HG03280 (cell line): ENCODE measurements around the gene ECHS1.
"Not testable (repeated sequence)": the region's sequence is repeated elsewhere in the genome, so short reads cannot be mapped to it uniquely, and the experiment has no call there.

ENCODE experiments used
- ATAC-seq: cut with Tn5 transposase; IDR thresholded peaks from one replicate; pipeline ENCODE4 v1.9.1; 2021; ENCODE audit warnings: mild to moderate bottlenecking, moderate library complexity; ENCODE audit not compliant: unreplicated experiment

The ECHS1 gene

DNA sequence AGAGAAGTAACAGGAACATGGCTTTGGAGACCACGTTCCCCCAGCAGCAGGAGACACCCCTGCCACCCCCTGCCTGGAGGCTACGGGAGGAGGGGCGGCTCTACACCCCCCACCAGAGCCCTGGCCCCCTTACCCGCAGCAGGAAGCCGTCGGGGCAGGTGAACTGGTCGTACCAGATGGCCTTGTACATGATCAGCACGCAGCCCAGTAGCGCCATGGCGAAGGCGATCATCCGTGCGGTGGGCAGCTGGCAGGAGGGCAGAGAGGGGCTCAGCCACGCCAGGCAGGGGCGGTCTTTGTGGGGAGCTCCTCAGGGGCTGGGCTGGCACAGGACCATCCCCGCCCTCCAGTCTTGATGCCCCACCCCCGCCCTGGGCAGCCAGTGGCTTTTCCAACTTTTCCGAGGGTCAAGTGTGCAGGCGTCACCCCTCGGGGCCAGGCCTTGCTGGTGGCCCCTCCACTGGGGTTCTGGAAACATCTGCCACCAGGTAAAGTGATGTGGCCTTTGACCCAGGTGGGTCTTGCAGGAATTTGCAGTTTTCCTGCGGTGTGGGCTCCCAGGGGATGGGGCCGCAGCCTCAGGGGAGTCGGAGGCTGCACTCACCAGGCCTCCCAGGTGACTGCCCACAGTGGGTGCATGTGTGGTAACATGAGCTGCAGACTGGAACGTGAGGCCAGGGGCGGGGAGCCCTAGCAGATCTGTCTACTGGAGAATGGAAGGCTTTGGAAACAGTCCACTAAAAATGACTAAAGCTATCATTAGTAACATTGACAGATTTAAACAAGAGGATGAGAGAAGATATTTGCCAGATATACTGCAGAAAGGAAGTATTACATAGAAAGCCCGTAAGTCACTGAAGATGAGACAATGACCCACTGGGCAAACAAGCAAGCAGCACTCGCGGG lies 46.2 kb downstream of the ECHS1 start:
- ATAC-seq, result no peak

DNA sequence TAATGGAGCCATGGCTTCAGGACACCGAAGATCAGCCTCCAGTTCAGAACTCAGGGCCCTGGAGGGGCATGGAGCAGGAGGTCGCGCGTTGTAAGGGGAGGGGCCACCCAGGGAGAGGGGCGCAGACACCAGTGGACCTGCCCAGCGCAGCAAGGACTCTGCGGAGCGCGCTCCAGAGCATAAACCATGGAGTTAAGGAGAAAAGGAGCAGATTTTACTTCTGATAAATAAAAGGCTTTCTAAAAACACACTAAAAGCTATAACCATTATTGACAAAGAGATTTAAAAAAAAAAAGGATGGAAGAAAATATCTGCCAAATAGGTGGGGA lies 47.0 kb downstream of the ECHS1 start:
- no peak for ATAC-seq

- no peak for ATAC-seq
Measured at GRCh38 chr10:133325440-133326222, 47.5 kb downstream of the ECHS1 start.

GRCh38 chr10:133324857-133325260 lies 48.3 kb downstream of the ECHS1 start:
- ATAC-seq, result no peak

GRCh38 chr10:133324198-133324792 lies 48.9 kb downstream of the ECHS1 start:
- ATAC-seq, result peak; percentile 53

DNA sequence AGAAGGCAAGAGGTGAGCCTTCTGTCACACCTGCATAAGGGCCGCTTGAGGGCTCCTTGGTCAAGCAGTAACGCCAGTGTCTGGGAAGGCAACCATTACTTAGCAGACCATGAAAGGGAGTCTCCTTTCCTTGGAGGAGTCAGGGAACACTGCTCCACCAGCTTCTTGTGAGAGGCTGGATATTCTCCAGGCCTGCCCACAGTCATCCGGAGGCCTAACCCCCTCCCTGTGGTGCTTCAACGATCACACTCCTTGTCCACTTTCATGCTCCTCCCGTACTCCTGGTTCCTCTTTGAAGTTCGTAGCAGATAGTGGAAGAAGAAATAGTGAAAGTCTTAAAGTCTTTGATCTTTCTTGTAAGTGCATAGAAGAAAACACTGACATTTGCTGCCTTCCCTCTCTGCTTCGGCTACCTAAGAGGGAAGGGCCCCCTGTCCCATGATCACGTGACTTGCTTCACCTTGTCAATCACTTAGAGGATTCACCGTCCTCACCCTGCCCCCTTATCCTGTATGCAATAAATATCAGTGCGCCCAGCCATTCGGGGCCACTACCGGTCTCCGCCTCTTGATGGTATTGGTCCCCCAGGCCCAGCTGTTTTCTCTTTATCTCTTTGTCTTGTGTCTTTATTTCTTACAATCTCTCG lies 51.0 kb downstream of the ECHS1 start:
- not testable (repeated sequence) for ATAC-seq

GRCh38 chr10:133320852-133321422 lies 52.2 kb downstream of the ECHS1 start:
- ATAC-seq, result not testable (repeated sequence)

GRCh38 chr10:133318494-133319127 lies 54.5 kb downstream of the ECHS1 start:
- ATAC-seq, result peak; percentile 80

DNA sequence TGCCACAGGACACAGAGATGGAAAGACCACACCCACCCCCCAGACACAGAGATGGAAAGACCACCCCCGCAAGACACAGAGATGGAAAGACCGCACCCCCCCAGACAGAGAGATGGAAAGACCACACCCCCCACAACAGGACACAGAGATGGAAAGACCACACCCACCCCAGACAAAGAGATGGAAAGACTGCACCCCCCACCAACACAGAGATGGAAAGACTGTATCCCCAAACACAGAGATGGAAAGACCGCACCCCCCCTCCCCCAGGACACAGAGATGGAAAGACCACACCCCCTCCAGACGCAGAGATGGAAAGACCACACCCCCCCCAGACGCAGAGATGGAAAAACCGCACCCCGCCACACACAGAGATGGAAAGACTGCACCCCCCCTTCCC lies 56.4 kb downstream of the ECHS1 start:
- no peak for ATAC-seq

DNA sequence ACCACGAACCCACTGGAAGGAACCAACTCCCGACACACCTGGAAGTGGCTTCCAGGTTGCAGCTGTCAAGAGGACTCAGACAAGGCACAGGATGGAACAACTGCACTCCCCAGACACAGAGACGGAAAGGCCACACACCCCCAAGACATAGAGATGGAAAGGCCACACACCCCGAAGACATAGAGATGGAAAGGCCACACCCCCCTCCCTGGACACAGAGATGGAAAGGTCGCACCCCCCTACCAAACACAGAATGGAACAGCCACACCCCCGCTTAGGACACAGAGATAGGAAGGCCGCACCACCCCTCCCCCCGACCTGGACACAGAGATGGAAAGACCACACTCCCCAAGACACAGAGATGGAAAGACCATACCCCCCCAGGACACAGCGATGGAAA lies 56.9 kb downstream of the ECHS1 start:
- no peak for ATAC-seq

DNA sequence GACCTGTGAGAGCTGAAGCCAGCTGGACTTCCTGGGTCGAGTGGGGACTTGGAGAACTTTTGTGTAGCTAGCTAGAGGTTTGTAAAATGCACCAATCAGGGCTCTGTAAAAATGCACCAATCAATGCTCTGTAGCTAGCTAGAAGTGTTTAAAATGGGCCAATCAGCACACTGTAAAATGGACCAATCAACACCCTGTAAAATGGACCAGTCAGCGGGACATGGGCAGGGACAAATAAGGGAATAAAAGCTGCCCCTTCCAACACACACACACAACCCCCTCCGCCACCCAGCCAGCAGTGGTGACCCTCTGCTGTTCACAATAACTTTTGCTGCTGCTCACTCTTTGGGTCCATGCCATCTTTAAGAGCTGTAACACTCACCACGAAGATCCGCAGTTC lies 57.3 kb downstream of the ECHS1 start:
- ATAC-seq, result no peak

DNA sequence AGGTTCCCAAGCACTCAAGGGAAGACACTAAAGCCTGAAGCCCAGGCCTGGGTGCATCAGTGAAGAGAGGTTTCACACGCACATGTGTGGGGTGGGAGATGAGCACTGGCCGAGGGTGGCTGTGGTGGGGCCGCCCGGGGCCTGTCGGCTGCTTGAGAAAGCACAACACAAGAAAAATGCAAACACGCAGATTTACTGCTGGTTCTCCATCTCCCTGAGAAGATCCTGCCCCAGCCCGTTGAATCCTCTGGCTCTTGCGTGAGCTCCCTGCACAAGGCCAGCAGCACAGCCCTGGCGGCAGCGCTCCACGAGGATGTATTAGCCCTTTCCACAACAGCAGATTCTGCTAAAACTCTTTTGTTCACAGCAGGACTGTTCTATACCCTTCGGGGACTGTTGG lies 58.2 kb downstream of the ECHS1 start:
- no peak for ATAC-seq

GRCh38 chr10:133313192-133313591 lies 60.0 kb downstream of the ECHS1 start:
- ATAC-seq, result no peak

GRCh38 chr10:133312769-133313145 lies 60.4 kb downstream of the ECHS1 start:
- ATAC-seq, result no peak
